ENCODE data around the gene IDH1.

The IDH1 gene

DNA sequence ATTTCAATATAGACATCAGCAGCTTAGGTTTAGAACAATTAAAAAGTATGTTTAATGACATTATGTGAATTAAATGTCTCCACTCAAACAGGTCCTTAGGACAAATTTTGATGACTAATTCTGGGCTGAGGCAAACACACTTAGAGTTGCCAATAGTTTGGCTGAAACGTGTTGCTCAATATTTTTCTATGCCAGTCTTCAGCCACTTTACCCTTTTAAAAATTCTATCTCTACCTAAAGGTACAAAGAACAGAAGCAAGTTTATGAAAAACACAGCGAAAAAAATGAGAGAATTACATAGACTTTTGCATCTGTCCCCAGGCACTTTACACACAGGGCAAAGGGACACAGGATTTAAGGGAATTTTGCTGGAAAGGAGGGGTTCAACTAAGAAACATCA lies 4.5 kb downstream of the IDH1 start:
- no peak for DNase-seq (ENCODE audit: extremely low spot score)
- POLR2A ChIA-PET, result no interaction called here
- no peak for TF ChIP-seq FOXM1 (IDR thresholded peaks at IDR 0.05; ENCODE audit: borderline replicate concordance)
- TF ChIP-seq NFRKB (IDR thresholded peaks at IDR 0.05), result no peak
- TF ChIP-seq BHLHE40 (IDR thresholded peaks at IDR 0.05; ENCODE audit: borderline replicate concordance), result no peak
- TF ChIP-seq ELF4 (IDR thresholded peaks at IDR 0.05), result no peak
- TF ChIP-seq ZNF384 (IDR thresholded peaks at IDR 0.05), result no peak
- TF ChIP-seq CTBP1 (IDR thresholded peaks at IDR 0.05; ENCODE audit: borderline replicate concordance), result no peak
- TF ChIP-seq ARNT (IDR thresholded peaks at IDR 0.05), result no peak
- no peak for TF ChIP-seq FOXA1 (IDR thresholded peaks at IDR 0.05)
- no peak for TF ChIP-seq HDGF (IDR thresholded peaks at IDR 0.05; ENCODE audit: borderline replicate concordance)
- no peak for TF ChIP-seq LEF1 (IDR thresholded peaks at IDR 0.05; ENCODE audit: borderline replicate concordance)
- no peak for TF ChIP-seq FOXK2 (IDR thresholded peaks at IDR 0.05)
- no peak for TF ChIP-seq SUZ12 (IDR thresholded peaks at IDR 0.05)
- TF ChIP-seq SP1 (IDR thresholded peaks at IDR 0.05), result no peak
- TF ChIP-seq, protein P1, sequence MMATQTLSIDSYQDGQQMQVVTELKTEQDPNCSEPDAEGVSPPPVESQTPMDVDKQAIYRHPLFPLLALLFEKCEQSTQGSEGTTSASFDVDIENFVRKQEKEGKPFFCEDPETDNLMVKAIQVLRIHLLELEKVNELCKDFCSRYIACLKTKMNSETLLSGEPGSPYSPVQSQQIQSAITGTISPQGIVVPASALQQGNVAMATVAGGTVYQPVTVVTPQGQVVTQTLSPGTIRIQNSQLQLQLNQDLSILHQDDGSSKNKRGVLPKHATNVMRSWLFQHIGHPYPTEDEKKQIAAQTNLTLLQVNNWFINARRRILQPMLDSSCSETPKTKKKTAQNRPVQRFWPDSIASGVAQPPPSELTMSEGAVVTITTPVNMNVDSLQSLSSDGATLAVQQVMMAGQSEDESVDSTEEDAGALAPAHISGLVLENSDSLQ (IDR thresholded peaks at IDR 0.05), result no peak
- no peak for TF ChIP-seq TARDBP (IDR thresholded peaks at IDR 0.05)
- TF ChIP-seq L3MBTL2 (conservative IDR thresholded peaks at IDR 0.05), result no peak
- CTCF ChIA-PET, result interaction anchor here (1.5 kb wide), 1 partner anchor 75 kb away, joined by 5 read pairs; no protein-coding TSS in a partner anchor

DNA sequence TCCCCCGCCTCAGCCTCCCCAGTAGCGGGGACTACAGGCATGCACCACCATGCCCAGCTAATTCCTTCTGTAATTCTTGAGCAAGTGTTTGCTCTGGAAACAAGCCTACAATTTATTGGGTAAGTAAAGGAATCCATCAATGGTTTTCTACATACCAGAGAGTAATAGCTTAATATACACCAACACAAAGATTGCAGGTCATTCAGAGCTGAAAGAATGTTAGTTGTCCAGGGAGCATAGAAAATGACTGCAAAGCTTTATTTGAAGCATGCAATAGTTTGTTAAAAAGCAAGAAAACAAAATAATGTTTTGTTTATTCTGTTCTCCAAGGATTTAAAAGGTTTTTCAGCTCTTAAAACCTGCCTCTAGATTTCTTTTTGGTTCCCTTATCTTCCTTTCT lies 5.6 kb downstream of the IDH1 start:
- DNase-seq (ENCODE audit: extremely low spot score), result no peak
- TF ChIP-seq BHLHE40 (IDR thresholded peaks at IDR 0.05; ENCODE audit: borderline replicate concordance) (no peak), ZNF384 (IDR thresholded peaks at IDR 0.05) (no peak), TARDBP (IDR thresholded peaks at IDR 0.05) (no peak), FOXA1 (IDR thresholded peaks at IDR 0.05) (no peak), SP1 (IDR thresholded peaks at IDR 0.05) (no peak), LEF1 (IDR thresholded peaks at IDR 0.05; ENCODE audit: borderline replicate concordance) (no peak), CTBP1 (IDR thresholded peaks at IDR 0.05; ENCODE audit: borderline replicate concordance) (no peak), FOXM1 (IDR thresholded peaks at IDR 0.05; ENCODE audit: borderline replicate concordance) (no peak), ARNT (IDR thresholded peaks at IDR 0.05) (no peak), FOXK2 (IDR thresholded peaks at IDR 0.05) (no peak), L3MBTL2 (conservative IDR thresholded peaks at IDR 0.05) (no peak)
- POLR2A ChIA-PET, result no interaction called here
- CTCF ChIA-PET, result no interaction called here

DNA sequence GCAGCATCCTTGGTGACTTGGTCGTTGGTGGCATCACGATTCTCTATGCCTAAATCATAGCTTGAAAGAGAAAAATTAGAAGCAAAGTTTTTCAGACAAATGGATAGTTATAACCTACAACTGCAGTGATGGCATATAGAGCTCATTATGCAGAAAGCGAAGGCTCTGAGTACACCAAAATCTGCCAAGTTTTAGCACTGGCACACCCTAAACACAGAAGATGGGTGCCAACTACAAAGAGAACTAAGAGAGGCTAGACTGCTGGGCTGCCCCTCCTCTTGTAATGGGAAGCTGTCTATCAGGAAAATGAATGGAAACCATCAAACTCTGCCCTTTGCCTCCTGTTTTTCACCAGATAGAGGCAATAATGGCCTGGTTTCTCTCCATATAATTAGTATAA lies 6.3 kb downstream of the IDH1 start:
- POLR2A ChIA-PET, result no interaction called here
- no peak for TF ChIP-seq NFRKB (IDR thresholded peaks at IDR 0.05)
- no peak for TF ChIP-seq SP1 (IDR thresholded peaks at IDR 0.05)
- no peak for TF ChIP-seq TARDBP (IDR thresholded peaks at IDR 0.05)
- TF ChIP-seq L3MBTL2 (conservative IDR thresholded peaks at IDR 0.05), result no peak
- TF ChIP-seq BHLHE40 (IDR thresholded peaks at IDR 0.05; ENCODE audit: borderline replicate concordance), result no peak
- no peak for TF ChIP-seq FOXK2 (IDR thresholded peaks at IDR 0.05)
- TF ChIP-seq FOXM1 (IDR thresholded peaks at IDR 0.05; ENCODE audit: borderline replicate concordance), result no peak
- no peak for TF ChIP-seq LEF1 (IDR thresholded peaks at IDR 0.05; ENCODE audit: borderline replicate concordance)
- no peak for TF ChIP-seq SUZ12 (IDR thresholded peaks at IDR 0.05)
- TF ChIP-seq, protein P1 (IDR thresholded peaks at IDR 0.05), result no peak
- no peak for DNase-seq (ENCODE audit: extremely low spot score)
- CTCF ChIA-PET, result interaction anchor here (0.6 kb wide), 1 partner anchor 208 kb away, joined by 3 read pairs; no protein-coding TSS in a partner anchor

DNA sequence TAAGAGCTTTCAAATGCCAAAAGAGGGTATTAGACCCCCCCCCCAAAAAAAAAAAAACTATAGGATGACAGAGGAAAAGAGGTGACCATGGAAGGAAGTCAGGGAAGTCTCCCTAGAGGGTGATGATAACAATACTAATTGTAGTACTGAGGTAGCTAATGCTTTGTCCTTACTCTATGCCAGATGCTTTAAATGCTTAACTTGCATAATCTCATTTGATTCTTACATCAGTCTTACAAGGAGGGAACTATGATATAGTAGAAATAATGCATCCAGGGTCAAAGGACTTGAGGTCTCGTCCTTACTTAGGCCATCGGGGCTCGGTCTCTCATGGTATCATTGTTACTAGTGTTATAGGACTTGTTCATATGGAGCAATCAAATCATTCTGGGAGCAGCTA lies 9.1 kb downstream of the IDH1 start:
- no peak for DNase-seq (ENCODE audit: extremely low spot score)
- POLR2A ChIA-PET, result no interaction called here
- no peak for TF ChIP-seq FOXK2 (IDR thresholded peaks at IDR 0.05)
- TF ChIP-seq ZNF384 (IDR thresholded peaks at IDR 0.05), result no peak
- TF ChIP-seq ELF4 (IDR thresholded peaks at IDR 0.05), result no peak
- no peak for TF ChIP-seq TARDBP (IDR thresholded peaks at IDR 0.05)
- no peak for TF ChIP-seq ARNT (IDR thresholded peaks at IDR 0.05)
- CTCF ChIA-PET, result no interaction called here

DNA sequence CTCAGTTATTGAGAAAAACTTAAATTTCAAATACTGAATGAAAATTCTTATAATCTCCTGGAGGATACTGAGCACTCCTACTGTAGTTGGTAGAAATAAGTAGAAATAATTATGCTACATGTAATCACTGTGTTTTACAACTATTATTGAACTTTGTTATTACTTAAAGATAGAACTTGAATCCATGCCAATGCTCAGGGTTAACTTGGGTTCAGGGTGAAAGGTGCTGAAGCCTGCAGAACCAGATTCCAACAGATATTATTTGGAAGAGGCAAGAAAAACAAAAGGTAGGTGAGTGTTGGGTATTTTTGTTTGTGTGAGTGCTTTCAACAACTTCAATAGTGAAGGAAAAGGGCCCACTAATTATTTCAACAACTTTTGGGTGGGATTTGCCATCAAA lies 10.4 kb downstream of the IDH1 start:
- ChIA-PET POLR2A (no interaction called here), CTCF (no interaction called here)
- no peak for DNase-seq (ENCODE audit: extremely low spot score)
- no peak for TF ChIP-seq ELF4 (IDR thresholded peaks at IDR 0.05)
- no peak for TF ChIP-seq FOXK2 (IDR thresholded peaks at IDR 0.05)
- TF ChIP-seq, protein P1 (IDR thresholded peaks at IDR 0.05), result no peak
- TF ChIP-seq NFRKB (IDR thresholded peaks at IDR 0.05), result no peak
- TF ChIP-seq L3MBTL2 (conservative IDR thresholded peaks at IDR 0.05), result no peak
- no peak for TF ChIP-seq SUZ12 (IDR thresholded peaks at IDR 0.05)
- no peak for TF ChIP-seq SP1 (IDR thresholded peaks at IDR 0.05)

DNA sequence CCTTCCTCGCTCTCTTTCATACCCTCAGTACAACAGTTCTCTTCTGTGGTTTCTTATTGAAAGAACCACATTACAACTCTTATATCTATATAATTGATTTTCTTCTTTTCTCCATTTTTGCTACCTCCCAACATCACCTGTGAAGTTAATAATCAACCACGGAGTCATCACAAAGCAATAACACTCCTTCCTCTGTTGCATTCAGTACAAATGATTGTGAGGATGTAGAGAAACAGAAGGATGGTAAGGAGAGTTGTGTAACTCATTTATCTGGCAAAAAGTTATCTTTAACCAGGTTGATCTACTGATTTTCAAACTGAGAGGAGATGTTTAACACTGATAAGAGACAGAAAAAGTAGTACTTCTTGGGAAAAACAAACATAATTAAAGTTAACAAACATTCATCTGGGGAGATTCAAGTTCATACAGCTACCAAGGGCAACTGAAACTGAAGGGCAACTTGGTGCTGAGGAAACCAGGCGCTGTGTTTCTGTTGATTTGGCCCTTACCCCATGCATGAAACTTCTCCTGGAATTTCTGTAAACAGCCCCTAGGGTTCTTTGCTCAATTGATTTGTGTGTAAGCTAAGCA lies 14.2 kb downstream of the IDH1 start:
- no peak for TF ChIP-seq FOXK2 (IDR thresholded peaks at IDR 0.05)
- POLR2A ChIA-PET, result interaction anchor here (0.8 kb wide), 1 partner anchor 11 kb away, joined by 3 read pairs; no protein-coding TSS in a partner anchor
- CTCF ChIA-PET, result interaction anchor here (0.5 kb wide), 1 partner anchor 1772 kb away, joined by 3 read pairs; no protein-coding TSS in a partner anchor
- no peak for DNase-seq (ENCODE audit: extremely low spot score)
